Activated CD8-positive, alpha-beta T cell treated with anti-CD3 and anti-CD28 coated beads for 36 hours (primary cell): ENCODE results near the gene FBXL12. TPM values are rescaled to one million over a fixed set of nuclear protein-coding genes. Genes with fewer than 3 reads are reported as not detected.

ENCODE experiments used
- ATAC-seq: fragments of 200-7000 bp; cut with Tn5 transposase; one replicate; pipeline ENCODE4 v1.10.0; 2021; ENCODE audit warnings: mild to moderate bottlenecking, moderate library complexity
- CTCF ChIA-PET: fragments of 350-600 bp; sonication (Branson Sonifier 250); formaldehyde crosslinking; loops from one replicate; lab custom pipeline; 2021; ENCODE audit warnings: antibody characterized with exemption; lab: Charles Lee
- POLR2A ChIA-PET: fragments of 350-600 bp; sonication (Branson Sonifier 250); formaldehyde crosslinking; loops from one replicate; lab custom pipeline; 2021; ENCODE audit warnings: antibody characterized with exemption; lab: Charles Lee
- DNase-seq: peaks from one replicate; pipeline ENCODE4 v3.0.0-alpha.2; 2020
- H3K27ac Mint-ChIP-seq: one replicate; pipeline ENCODE4 v1.8.0; 2021; ENCODE audit warnings: mild to moderate bottlenecking, mixed read lengths
- H3K27me3 Mint-ChIP-seq: one replicate; pipeline ENCODE4 v1.8.0; 2021; ENCODE audit warnings: mixed read lengths
- H3K36me3 Mint-ChIP-seq: one replicate; pipeline ENCODE4 v1.8.0; 2021; ENCODE audit warnings: low read depth, mixed read lengths
- H3K4me1 Mint-ChIP-seq: one replicate; pipeline ENCODE4 v1.8.0; 2021; ENCODE audit warnings: low read depth, mixed read lengths
- H3K4me3 Mint-ChIP-seq: one replicate; pipeline ENCODE4 v1.8.0; 2021; ENCODE audit warnings: mild to moderate bottlenecking, moderate library complexity, mixed read lengths
- H3K9me3 Mint-ChIP-seq: one replicate; pipeline ENCODE4 v1.8.0; 2021; ENCODE audit warnings: mixed read lengths
- intact Hi-C: fragments of 100-400 bp; cut with micrococcal nuclease; formaldehyde crosslinking; loops from one replicate; pipeline ENCODE4 v1.10.0; 2022
- total RNA-seq, 2 experiments: library from RNA; stranded (reverse); gene quantifications; one replicate each; pipeline ENCODE4 v1.2.3, GENCODE V29; 2021
- TF ChIP-seq, protein P1 (sequence below): fragments of 200-600 bp; IDR thresholded peaks from one replicate; pipeline ENCODE4 v1.8.0; 2022; ENCODE audit warnings: antibody characterized with exemption, mild to moderate bottlenecking

Gene FBXL12
- total RNA-seq, 2 experiments from 2014 or later: 24.2 to 26.7 TPM

DNA sequence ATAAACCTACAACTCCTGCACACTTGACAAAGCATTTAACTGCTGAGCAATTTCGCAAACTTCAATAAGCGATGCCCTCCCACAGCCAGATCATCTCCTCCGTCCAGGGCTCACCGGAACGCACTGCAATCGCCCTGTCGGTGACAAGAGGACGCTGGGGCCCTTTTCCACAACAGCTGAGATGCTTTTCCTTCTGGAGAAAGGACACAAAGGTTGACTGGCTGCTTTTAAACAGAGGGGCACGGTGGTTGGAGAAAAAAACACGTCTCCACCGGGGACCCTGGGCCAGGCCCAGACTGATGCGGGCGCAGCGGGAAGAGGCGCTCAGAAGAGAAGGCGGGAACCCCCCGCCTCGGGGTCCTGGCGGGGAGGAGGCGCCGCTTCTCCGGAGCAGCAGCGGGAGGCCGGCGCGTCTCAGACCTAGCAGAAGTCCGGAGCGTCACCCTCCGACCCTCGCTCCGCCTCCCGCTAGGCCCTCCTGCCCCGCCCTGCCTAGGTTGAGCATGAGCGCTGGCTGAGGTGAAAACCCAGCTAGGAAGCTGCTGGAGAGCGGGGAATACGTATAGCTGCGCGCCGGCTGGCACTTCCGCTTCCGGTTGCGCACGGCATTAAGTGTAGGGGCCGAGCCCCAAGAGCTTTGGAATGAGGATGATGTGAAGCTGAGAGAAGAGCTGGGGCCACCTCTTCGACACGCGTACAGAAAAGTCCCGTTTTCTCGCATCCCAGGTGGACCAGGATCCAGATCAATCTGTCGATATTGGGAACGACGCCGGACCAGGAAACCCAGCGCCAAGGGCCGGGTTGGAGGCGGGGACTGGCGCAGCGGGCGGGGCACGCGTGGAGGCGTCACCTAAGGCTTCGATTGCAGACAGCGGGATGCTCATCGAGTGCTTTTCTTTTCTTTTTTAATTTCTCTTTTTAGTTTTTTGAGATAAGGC lies 50.4 kb downstream of the FBXL12 start, which contains the start of gene ZNF846:
ZNF846 (minus strand) TSS at position 564 of the 938 bp plus-strand sequence. CDS start 3,788 bp downstream, outside the sequence.
- H3K9me3 Mint-ChIP-seq: peaks cover 12% of the 10 kb centered on the region
- ATAC-seq (peak; percentile 97), DNase-seq (peak; percentile 96)
- peaks cover 7% of the 10 kb centered on the region for H3K4me1 Mint-ChIP-seq
- TF ChIP-seq, protein P1, sequence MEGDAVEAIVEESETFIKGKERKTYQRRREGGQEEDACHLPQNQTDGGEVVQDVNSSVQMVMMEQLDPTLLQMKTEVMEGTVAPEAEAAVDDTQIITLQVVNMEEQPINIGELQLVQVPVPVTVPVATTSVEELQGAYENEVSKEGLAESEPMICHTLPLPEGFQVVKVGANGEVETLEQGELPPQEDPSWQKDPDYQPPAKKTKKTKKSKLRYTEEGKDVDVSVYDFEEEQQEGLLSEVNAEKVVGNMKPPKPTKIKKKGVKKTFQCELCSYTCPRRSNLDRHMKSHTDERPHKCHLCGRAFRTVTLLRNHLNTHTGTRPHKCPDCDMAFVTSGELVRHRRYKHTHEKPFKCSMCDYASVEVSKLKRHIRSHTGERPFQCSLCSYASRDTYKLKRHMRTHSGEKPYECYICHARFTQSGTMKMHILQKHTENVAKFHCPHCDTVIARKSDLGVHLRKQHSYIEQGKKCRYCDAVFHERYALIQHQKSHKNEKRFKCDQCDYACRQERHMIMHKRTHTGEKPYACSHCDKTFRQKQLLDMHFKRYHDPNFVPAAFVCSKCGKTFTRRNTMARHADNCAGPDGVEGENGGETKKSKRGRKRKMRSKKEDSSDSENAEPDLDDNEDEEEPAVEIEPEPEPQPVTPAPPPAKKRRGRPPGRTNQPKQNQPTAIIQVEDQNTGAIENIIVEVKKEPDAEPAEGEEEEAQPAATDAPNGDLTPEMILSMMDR: no peak
- peaks cover 19% of the 10 kb centered on the region for H3K36me3 Mint-ChIP-seq
- intact Hi-C loops: no loop called here
- H3K27ac Mint-ChIP-seq: peak within 1 kb of the TSS; percentile 99
- ChIA-PET CTCF (interaction anchor here (0.9 to 2.7 kb wide), 5 partner anchors 9 to 142 kb away, joined by 3 to 10 read pairs (median 8); no protein-coding TSS in a partner anchor), POLR2A (interaction anchor here (0.6 to 2.1 kb wide), 6 partner anchors 10 to 333 kb away, joined by 3 to 12 read pairs (median 4); partner anchors contain the start of genes FBXL12 and ZNF266)
- no peaks in the 10 kb centered on the region for H3K27me3 Mint-ChIP-seq
- peak within 1 kb of the TSS; percentile 85 for H3K4me3 Mint-ChIP-seq

Other genes starting within 250 kb of the FBXL12 start
- gene ZNF121, start 234.6 kb downstream of the FBXL12 start, total RNA-seq: 10 to 100 TPM; 79.9 to 85.5 TPM
- 10 to 100 TPM; 23.1 to 24.2 TPM for gene ZNF561, start 197.8 kb downstream of the FBXL12 start, total RNA-seq
- 10 to 100 TPM; 34.0 to 38.6 TPM for gene ZNF562, start 144.0 kb downstream of the FBXL12 start, total RNA-seq
- gene ZNF846, start 50.3 kb downstream of the FBXL12 start, total RNA-seq: 1 to 10 TPM; 5.1 to 6.1 TPM
- 100 to 1,000 TPM; 313 to 321 TPM for gene UBL5, start 8.8 kb upstream of the FBXL12 start, total RNA-seq
- gene PIN1, start 16.2 kb upstream of the FBXL12 start, total RNA-seq: 10 to 100 TPM; 79.9 to 81.4 TPM
- gene OLFM2, start 117.4 kb upstream of the FBXL12 start, total RNA-seq: 1 to 10 TPM; 2.7 to 3.2 TPM
- 1 to 10 TPM; 2.7 to 2.8 TPM for gene COL5A3, start 191.4 kb upstream of the FBXL12 start, total RNA-seq
- not detected for gene RDH8, start 194.4 kb upstream of the FBXL12 start, total RNA-seq